Type B pancreatic cell (in vitro differentiated cells): ENCODE results near the gene CD63. TPM values are rescaled to one million over a fixed set of nuclear protein-coding genes. Genes with fewer than 3 reads are reported as not detected.

Source experiments
- DNase-seq: peaks from one replicate; pipeline ENCODE4 v3.0.0; 2021; ENCODE audit warnings: mixed read lengths; ENCODE audit not compliant: unreplicated experiment; ENCODE audit errors: extremely low spot score
- H3K27ac Mint-ChIP-seq: 2 replicates; pipeline ENCODE4 v1.8.0; 2021; ENCODE audit warnings: mild to moderate bottlenecking, mixed read lengths
- H3K27me3 Mint-ChIP-seq: 2 replicates; pipeline ENCODE4 v1.8.0; 2021; ENCODE audit warnings: mixed read lengths
- H3K36me3 Mint-ChIP-seq: 2 replicates; pipeline ENCODE4 v1.8.0; 2021; ENCODE audit warnings: mixed read lengths
- H3K4me1 Mint-ChIP-seq: one replicate; pipeline ENCODE4 v1.8.0; 2021; ENCODE audit warnings: mixed read lengths; ENCODE audit not compliant: unreplicated experiment
- H3K4me3 Mint-ChIP-seq: 2 replicates; pipeline ENCODE4 v1.8.0; 2021; ENCODE audit warnings: mild to moderate bottlenecking, mixed read lengths
- H3K9me3 Mint-ChIP-seq: 2 replicates; pipeline ENCODE4 v1.8.0; 2021; ENCODE audit warnings: mixed read lengths
- long read RNA-seq: library from polyadenylated mRNA; unstranded; transcript quantifications from one replicate; pipeline ENCODE4 v2.0.0, GENCODE V29; 2020
- total RNA-seq: library from RNA; stranded (reverse); gene quantifications from 2 replicates; pipeline ENCODE4 v1.2.1, GENCODE V29; 2021; ENCODE audit warnings: low replicate concordance
- TF ChIP-seq, protein P1 (sequence below): fragments of 200-600 bp; sonication (generic); conservative IDR thresholded peaks from 2 replicates; pipeline ENCODE4 v1.5.0; 2021; ENCODE audit warnings: antibody characterized with exemption, mild to moderate bottlenecking

CD63 gene, protein sequence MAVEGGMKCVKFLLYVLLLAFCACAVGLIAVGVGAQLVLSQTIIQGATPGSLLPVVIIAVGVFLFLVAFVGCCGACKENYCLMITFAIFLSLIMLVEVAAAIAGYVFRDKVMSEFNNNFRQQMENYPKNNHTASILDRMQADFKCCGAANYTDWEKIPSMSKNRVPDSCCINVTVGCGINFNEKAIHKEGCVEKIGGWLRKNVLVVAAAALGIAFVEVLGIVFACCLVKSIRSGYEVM
- 525 and 567 TPM in 2 replicates for total RNA-seq
- long read RNA-seq, transcript CD63-201 (8 exons, 1,070 nt): major isoform, 280 of 318 reads
- long read RNA-seq, transcript CD63-214 (7 exons, 949 nt): minor isoform, 21 of 318 reads
- long read RNA-seq, transcript CD63-208 (8 exons, 1,233 nt): minor isoform, 14 of 318 reads
- long read RNA-seq, partial matches to known transcripts: 0 of 318 reads
- long read RNA-seq, other reads (novel, unspliced or antisense): 3 of 318 reads

GRCh38 chr12:55728939-55729818 lies at the start of gene CD63:
CD63 (minus strand) TSS chr12:55729009; CDS start chr12:55728341, 668 bp downstream.
- Mint-ChIP-seq H3K36me3 (peaks cover 12% of the 10 kb centered on the region), H3K4me1 (peaks cover 39% of the 10 kb centered on the region), H3K27ac (peak within 1 kb of the TSS; percentile 95), H3K27me3 (no peaks in the 10 kb centered on the region), H3K4me3 (peak within 1 kb of the TSS; percentile 95), H3K9me3 (no peaks in the 10 kb centered on the region)
- no peak for DNase-seq
- TF ChIP-seq, protein P1, sequence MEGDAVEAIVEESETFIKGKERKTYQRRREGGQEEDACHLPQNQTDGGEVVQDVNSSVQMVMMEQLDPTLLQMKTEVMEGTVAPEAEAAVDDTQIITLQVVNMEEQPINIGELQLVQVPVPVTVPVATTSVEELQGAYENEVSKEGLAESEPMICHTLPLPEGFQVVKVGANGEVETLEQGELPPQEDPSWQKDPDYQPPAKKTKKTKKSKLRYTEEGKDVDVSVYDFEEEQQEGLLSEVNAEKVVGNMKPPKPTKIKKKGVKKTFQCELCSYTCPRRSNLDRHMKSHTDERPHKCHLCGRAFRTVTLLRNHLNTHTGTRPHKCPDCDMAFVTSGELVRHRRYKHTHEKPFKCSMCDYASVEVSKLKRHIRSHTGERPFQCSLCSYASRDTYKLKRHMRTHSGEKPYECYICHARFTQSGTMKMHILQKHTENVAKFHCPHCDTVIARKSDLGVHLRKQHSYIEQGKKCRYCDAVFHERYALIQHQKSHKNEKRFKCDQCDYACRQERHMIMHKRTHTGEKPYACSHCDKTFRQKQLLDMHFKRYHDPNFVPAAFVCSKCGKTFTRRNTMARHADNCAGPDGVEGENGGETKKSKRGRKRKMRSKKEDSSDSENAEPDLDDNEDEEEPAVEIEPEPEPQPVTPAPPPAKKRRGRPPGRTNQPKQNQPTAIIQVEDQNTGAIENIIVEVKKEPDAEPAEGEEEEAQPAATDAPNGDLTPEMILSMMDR: no peak

DNA sequence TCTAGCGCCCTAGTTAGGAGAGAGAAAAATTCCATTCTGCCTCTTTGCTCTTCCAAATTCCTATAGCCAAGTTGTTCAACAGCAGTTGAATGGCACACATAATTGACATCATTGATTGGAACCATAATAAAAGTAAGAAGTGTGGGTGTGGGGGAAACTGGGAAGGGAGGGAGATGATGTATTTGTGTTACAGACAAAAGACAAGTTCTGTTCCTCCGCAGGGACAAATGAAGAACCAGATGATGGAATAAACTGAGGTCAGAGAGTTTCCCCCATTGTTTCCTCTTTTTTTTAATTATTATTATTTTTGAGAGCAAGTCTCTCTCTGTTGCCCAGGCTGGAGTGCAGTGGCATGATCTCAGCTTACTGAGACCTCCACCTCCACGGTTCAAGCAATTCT lies 49.0 kb upstream of the CD63 start:
- Mint-ChIP-seq H3K9me3 (no peaks in the 10 kb centered on the region), H3K27me3 (no peaks in the 10 kb centered on the region), H3K4me1 (peaks cover 13% of the 10 kb centered on the region), H3K36me3 (peaks cover 29% of the 10 kb centered on the region), H3K27ac (no peak overlapping the region), H3K4me3 (no peak overlapping the region)
- DNase-seq: no peak
- TF ChIP-seq, protein P1: no peak

- peaks cover 29% of the 10 kb centered on the region for H3K4me1 Mint-ChIP-seq
- TF ChIP-seq, protein P1: no peak
- H3K36me3 Mint-ChIP-seq: peaks cover 31% of the 10 kb centered on the region
- peak overlapping the region; percentile 3 for H3K4me3 Mint-ChIP-seq
- H3K27me3 Mint-ChIP-seq: no peaks in the 10 kb centered on the region
- peak overlapping the region; percentile 39 for H3K27ac Mint-ChIP-seq
- no peak for DNase-seq
- H3K9me3 Mint-ChIP-seq: no peaks in the 10 kb centered on the region
Observed at GRCh38 chr12:55771736-55772135, 42.9 kb upstream of the CD63 start.

DNA sequence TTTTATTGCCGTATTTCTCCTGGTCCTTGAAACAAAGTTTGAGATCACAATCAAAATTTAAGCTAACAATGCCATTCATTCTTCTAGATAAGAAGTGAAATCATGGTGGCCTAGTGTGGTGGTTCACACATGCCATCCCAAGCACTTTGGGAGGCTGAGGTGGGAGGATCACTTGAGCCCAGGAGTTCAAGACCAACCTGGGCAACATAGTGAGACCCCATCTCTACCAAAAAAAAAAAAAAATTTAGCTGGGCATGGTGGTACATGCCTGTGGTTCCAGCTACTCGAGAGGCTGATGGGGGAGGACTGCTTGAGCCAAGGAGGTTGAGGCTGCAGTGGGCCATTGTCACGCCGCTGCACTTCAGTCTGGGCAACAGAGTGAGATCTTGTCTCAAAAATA lies 38.3 kb upstream of the CD63 start:
- Mint-ChIP-seq H3K4me1 (peaks cover 34% of the 10 kb centered on the region), H3K36me3 (peaks cover 22% of the 10 kb centered on the region), H3K9me3 (no peaks in the 10 kb centered on the region), H3K27me3 (no peaks in the 10 kb centered on the region), H3K27ac (no peak overlapping the region), H3K4me3 (no peak overlapping the region)
- no peak for DNase-seq
- TF ChIP-seq, protein P1: no peak

GRCh38 chr12:55765736-55766290 lies 37.0 kb upstream of the CD63 start:
- DNase-seq: no peak
- TF ChIP-seq, protein P1: no peak
- no peaks in the 10 kb centered on the region for H3K27me3 Mint-ChIP-seq
- peaks cover 22% of the 10 kb centered on the region for H3K4me1 Mint-ChIP-seq
- H3K36me3 Mint-ChIP-seq: peaks cover 27% of the 10 kb centered on the region
- peak overlapping the region; percentile 40 for H3K27ac Mint-ChIP-seq
- H3K9me3 Mint-ChIP-seq: no peaks in the 10 kb centered on the region
- peak overlapping the region; percentile 25 for H3K4me3 Mint-ChIP-seq
